Prostate gland (tissue), 2 donors: ENCODE data around the gene SLAMF6. TPM values are rescaled to one million over a fixed set of nuclear protein-coding genes. Genes with fewer than 3 reads are reported as not detected.

Source experiments
- DNase-seq: peaks from one replicate; pipeline ENCODE4 v3.0.0-alpha.2; 2019; ENCODE audit warnings: low spot score
- H3K27ac ChIP-seq, 2 donors: fragments of 200-600 bp; sonication (generic); 2 replicates each; pipeline ENCODE4 v1.5.1; 2017 to 2019
- H3K27me3 ChIP-seq: fragments of 200-600 bp; sonication (generic); replicated peaks from 2 replicates; pipeline ENCODE4 v1.5.1; 2019; ENCODE audit not compliant: insufficient read depth
- H3K36me3 ChIP-seq, 2 donors: fragments of 200-600 bp; sonication (generic); 1 replicate in 1 of 2; 2 replicates in 1 of 2; pipeline versions ENCODE4 v1.5.1 to v1.8.1; 2017 to 2019
- H3K4me1 ChIP-seq: fragments of 200-600 bp; sonication (generic); replicated peaks from 2 replicates; pipeline ENCODE4 v1.5.1; 2019
- H3K4me3 ChIP-seq, 2 donors: fragments of 200-600 bp; sonication (generic); 2 replicates each; pipeline ENCODE4 v1.5.1; 2017 to 2019
- H3K9me3 ChIP-seq: fragments of 200-600 bp; sonication (generic); 2 replicates; pipeline ENCODE4 v1.5.1; 2017
- CTCF ChIP-seq, 4 experiments: fragments of 200-600 bp in 2 of 4; fragments of 450-650 bp in 2 of 4; sonication (generic) in 2 of 4; IDR thresholded peaks; 1 replicate in 3 of 4; 2 replicates in 1 of 4; pipeline ENCODE4 v1.5.1; 2016 to 2019; ENCODE audit warnings: antibody characterized with exemption in 4 of 4, mild to moderate bottlenecking in 2 of 4, moderate library complexity in 2 of 4
- POLR2A ChIP-seq: fragments of 450-650 bp; IDR thresholded peaks from one replicate; pipeline ENCODE4 v1.6.1; 2016; ENCODE audit warnings: antibody characterized with exemption, mild to moderate bottlenecking
- POLR2AphosphoS5 ChIP-seq: sonication (generic); formaldehyde crosslinking; IDR thresholded peaks from one replicate; pipeline ENCODE4 v1.6.1; 2017; ENCODE audit warnings: antibody characterized with exemption
- WGBS: methylation state at CpG from one replicate; pipeline ENCODE4 v1.1.5; 2018; 5-methylcytosine and 5-hydroxymethylcytosine counted together
- intact Hi-C: fragments of 100-400 bp; cut with DNase I; formaldehyde crosslinking; loops from one replicate; pipeline ENCODE4 v1.14.2; 2022
- total RNA-seq, 2 donors: library from RNA; depleted of rRNA; stranded (reverse); fragments of >200 nt; gene quantifications; one replicate each; pipeline ENCODE4 v1.1.0, GENCODE V29; 2016

The SLAMF6 gene
- total RNA-seq, 2 donors from 2014 or later: 0.64 to 1.4 TPM

DNA sequence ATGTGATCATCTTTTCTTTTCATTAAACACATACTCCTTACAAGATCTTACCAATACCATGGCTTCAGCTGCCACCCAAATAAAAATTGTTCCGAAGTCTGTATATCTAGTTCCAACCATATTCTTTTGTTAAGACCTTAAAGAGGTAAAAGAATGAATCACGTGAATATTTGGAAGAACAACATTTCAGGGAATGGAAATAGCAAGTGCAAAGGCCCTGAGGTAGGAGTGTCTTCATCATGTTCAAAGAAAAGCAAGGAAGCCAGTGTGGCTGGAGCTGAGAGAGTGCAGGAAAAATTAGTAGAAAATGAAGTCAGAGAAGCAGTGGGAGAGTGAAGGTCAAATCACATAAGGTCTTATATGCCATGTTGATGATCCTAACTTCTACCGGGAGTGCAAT, 50.9 kb downstream of the SLAMF6 start:
- Histone ChIP-seq H3K27me3 (no peaks in the 10 kb centered on the region), H3K36me3 (no peaks in the 10 kb centered on the region), H3K4me1 (no peaks in the 10 kb centered on the region), H3K4me3 (no peak overlapping the region), H3K9me3 (no peaks in the 10 kb centered on the region), H3K27ac (no peak overlapping the region)
- TF ChIP-seq CTCF (IDR thresholded peaks at IDR 0.05): no peak
- no peak for TF ChIP-seq POLR2A
- TF ChIP-seq POLR2AphosphoS5: no peak
- no peak for DNase-seq
- intact Hi-C loops: no loop called here
- 93% methylated on average over 3 of the region's 3 CpGs for WGBS

GRCh38 chr1:160471253-160471652, 51.8 kb downstream of the SLAMF6 start:
- Histone ChIP-seq H3K27ac (no peak overlapping the region), H3K4me1 (no peaks in the 10 kb centered on the region), H3K9me3 (no peaks in the 10 kb centered on the region), H3K4me3 (no peak overlapping the region), H3K36me3 (no peaks in the 10 kb centered on the region), H3K27me3 (no peaks in the 10 kb centered on the region)
- intact Hi-C loops: no loop called here
- TF ChIP-seq CTCF (IDR thresholded peaks at IDR 0.05) (no peak), POLR2AphosphoS5 (no peak), POLR2A (no peak)
- no peak for DNase-seq
- WGBS: 83% methylated on average over 1 of the region's 1 CpG

DNA sequence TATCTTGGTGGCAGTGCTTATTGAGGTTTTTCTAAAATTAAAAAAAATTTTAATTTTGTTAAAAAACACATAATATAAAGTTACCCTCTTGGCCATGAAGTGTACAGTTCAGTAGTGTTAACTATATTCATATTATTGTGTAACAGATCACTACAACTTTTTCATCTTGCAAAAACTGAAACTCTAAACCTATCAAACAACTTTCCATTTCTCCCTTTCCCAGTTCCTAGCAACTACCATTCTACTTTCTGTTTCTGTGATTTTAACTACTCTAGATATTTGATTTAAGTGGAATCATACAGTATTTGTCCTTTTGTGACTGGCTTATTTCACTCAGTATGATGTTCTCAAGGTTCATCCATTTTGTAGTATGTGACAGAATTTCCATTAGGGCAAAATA, 55.5 kb downstream of the SLAMF6 start:
- intact Hi-C loops: no loop called here
- DNase-seq: no peak
- H3K27me3 ChIP-seq: no peaks in the 10 kb centered on the region
- TF ChIP-seq CTCF (IDR thresholded peaks at IDR 0.05) (no peak), POLR2AphosphoS5 (no peak), POLR2A (no peak)
- H3K4me1 ChIP-seq: no peaks in the 10 kb centered on the region
- H3K4me3 ChIP-seq: no peak overlapping the region
- no peaks in the 10 kb centered on the region for H3K9me3 ChIP-seq
- no peaks in the 10 kb centered on the region for H3K36me3 ChIP-seq
- H3K27ac ChIP-seq: no peak overlapping the region

DNA sequence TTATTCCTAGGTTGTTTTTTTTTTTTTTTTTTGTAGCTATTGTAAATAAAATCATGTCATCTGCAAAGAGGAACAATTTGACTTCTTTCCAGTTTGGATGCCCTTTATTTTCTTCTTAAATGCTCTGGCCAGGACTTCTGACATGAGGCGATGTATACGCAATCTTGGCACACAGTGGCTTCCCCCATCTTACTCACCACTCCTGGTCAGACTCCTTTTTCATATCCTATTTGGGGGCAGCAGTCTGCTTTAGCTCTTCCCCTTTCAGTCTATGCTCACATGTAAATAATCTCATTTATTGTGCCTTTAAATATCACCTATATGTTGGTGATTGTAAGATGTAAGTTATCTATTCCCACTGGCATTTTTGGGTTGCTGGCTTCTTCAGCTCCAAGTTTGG, 56.1 kb downstream of the SLAMF6 start:
- Histone ChIP-seq H3K27me3 (no peaks in the 10 kb centered on the region), H3K36me3 (no peaks in the 10 kb centered on the region), H3K9me3 (no peaks in the 10 kb centered on the region), H3K4me3 (no peak overlapping the region), H3K4me1 (no peaks in the 10 kb centered on the region), H3K27ac (no peak overlapping the region)
- intact Hi-C loops: no loop called here
- 84% methylated on average over 2 of the region's 2 CpGs for WGBS
- TF ChIP-seq POLR2A (no peak), POLR2AphosphoS5 (no peak), CTCF (IDR thresholded peaks at IDR 0.05) (no peak)
- DNase-seq: no peak

- no peak overlapping the region for H3K27ac ChIP-seq
- TF ChIP-seq POLR2A: no peak
- no peak for TF ChIP-seq POLR2AphosphoS5
- no peak for TF ChIP-seq CTCF (IDR thresholded peaks at IDR 0.05)
- no peaks in the 10 kb centered on the region for H3K9me3 ChIP-seq
- H3K36me3 ChIP-seq: no peaks in the 10 kb centered on the region
- H3K27me3 ChIP-seq: no peaks in the 10 kb centered on the region
- intact Hi-C loops: no loop called here
- WGBS: 97% methylated on average over 6 of the region's 6 CpGs
- H3K4me3 ChIP-seq: no peak overlapping the region
- H3K4me1 ChIP-seq: no peaks in the 10 kb centered on the region
- DNase-seq: no peak
These were observed 57.9 kb downstream of the SLAMF6 start for GRCh38 chr1:160465123-160465522.
